ENCODE data around the gene IL4I1.

The IL4I1 gene

DNA sequence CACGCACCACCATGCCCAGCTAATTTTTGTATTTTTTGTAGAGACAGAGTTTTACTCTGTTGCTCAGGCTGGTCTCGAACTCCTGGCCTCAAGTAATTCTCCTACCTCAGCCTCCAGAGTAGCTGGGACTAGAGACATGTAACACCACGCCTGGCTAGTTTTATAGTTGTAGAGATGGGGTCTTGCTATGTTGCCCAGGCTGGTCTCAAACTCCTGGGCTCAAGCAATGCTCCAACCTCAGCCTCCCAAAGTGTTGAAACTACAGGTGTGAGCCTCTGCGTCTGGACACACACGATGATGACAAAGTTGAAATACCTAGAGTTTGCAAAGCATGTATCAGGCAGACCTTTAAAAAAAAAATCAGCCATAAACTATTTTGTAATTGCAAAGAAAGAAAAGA is 50.3 kb downstream of the IL4I1 start:
- no peak overlapping the region for H3K4me3 ChIP-seq (ENCODE audit: low read depth, low read length)
- no peak overlapping the region for H3K27ac ChIP-seq (ENCODE audit: low read depth, low read length)
- peaks cover 5% of the 10 kb centered on the region for H3K79me2 ChIP-seq (ENCODE audit: control insufficient read depth, insufficient read depth, low read length, unreplicated experiment)
- H2AFZ ChIP-seq (ENCODE audit: low read length, unreplicated experiment) = no peak overlapping the region
- H3K27me3 ChIP-seq (ENCODE audit: insufficient read depth, low read length) = no peaks in the 10 kb centered on the region
- peaks cover 10% of the 10 kb centered on the region for H3K4me1 ChIP-seq (ENCODE audit: control insufficient read depth, insufficient read depth, low read length, unreplicated experiment)
- no peaks in the 10 kb centered on the region for H3K36me3 ChIP-seq (ENCODE audit: insufficient read depth, low read length)

- Histone ChIP-seq H2AFZ (ENCODE audit: low read length, unreplicated experiment) (no peak overlapping the region), H3K36me3 (ENCODE audit: insufficient read depth, low read length) (no peaks in the 10 kb centered on the region), H3K27ac (ENCODE audit: low read depth, low read length) (no peak overlapping the region), H3K4me1 (ENCODE audit: control insufficient read depth, insufficient read depth, low read length, unreplicated experiment) (peaks cover 10% of the 10 kb centered on the region), H3K4me3 (ENCODE audit: low read depth, low read length) (no peak overlapping the region), H3K27me3 (ENCODE audit: insufficient read depth, low read length) (no peaks in the 10 kb centered on the region), H3K79me2 (ENCODE audit: control insufficient read depth, insufficient read depth, low read length, unreplicated experiment) (peaks cover 5% of the 10 kb centered on the region)
These were observed 51.3 kb downstream of the IL4I1 start for GRCh38 chr19:49845414-49845813.

GRCh38 chr19:49844138-49845095 is 52.3 kb downstream of the IL4I1 start:
- H3K4me1 ChIP-seq (ENCODE audit: control insufficient read depth, insufficient read depth, low read length, unreplicated experiment) = peaks cover 10% of the 10 kb centered on the region

DNA sequence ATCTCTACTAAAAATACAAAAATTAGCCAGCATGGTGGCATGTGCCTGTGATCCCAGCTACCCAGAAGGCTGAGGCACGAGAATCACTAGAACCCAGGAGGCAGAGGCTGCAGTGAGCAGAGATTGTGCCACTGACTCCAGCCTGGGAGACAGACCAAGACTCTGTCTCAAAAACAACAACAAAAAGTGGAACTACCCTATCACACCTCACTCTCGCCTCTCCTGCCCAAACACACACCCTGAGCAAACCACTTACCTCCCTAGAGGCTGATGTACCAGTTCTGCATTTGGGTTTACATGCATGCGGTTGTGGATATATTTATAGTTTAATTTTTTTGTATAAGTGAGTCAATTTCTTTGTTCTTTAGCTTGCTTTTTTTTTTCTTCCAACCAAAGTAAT is 53.4 kb downstream of the IL4I1 start:
- H3K4me1 ChIP-seq (ENCODE audit: control insufficient read depth, insufficient read depth, low read length, unreplicated experiment) = peaks cover 5% of the 10 kb centered on the region
- H3K4me3 ChIP-seq (ENCODE audit: low read depth, low read length) = no peak overlapping the region
- H3K27me3 ChIP-seq (ENCODE audit: insufficient read depth, low read length) = no peaks in the 10 kb centered on the region
- H3K36me3 ChIP-seq (ENCODE audit: insufficient read depth, low read length) = no peaks in the 10 kb centered on the region
- H3K27ac ChIP-seq (ENCODE audit: low read depth, low read length) = no peak overlapping the region
- H3K79me2 ChIP-seq (ENCODE audit: control insufficient read depth, insufficient read depth, low read length, unreplicated experiment) = no peaks in the 10 kb centered on the region
- H2AFZ ChIP-seq (ENCODE audit: low read length, unreplicated experiment) = no peak overlapping the region

More at GRCh38 chr19:49844138-49845095, 52.3 kb downstream of the IL4I1 start:
- no peaks in the 10 kb centered on the region for H3K36me3 ChIP-seq (ENCODE audit: insufficient read depth, low read length)
- no peak overlapping the region for H3K4me3 ChIP-seq (ENCODE audit: low read depth, low read length)
- no peaks in the 10 kb centered on the region for H3K79me2 ChIP-seq (ENCODE audit: control insufficient read depth, insufficient read depth, low read length, unreplicated experiment)
- no peak overlapping the region for H3K27ac ChIP-seq (ENCODE audit: low read depth, low read length)
- H3K27me3 ChIP-seq (ENCODE audit: insufficient read depth, low read length) = no peaks in the 10 kb centered on the region
- H2AFZ ChIP-seq (ENCODE audit: low read length, unreplicated experiment) = no peak overlapping the region

GRCh38 chr19:49840736-49841249 is 55.9 kb downstream of the IL4I1 start:
- no peak overlapping the region for H3K27ac ChIP-seq (ENCODE audit: low read depth, low read length)
- no peaks in the 10 kb centered on the region for H3K27me3 ChIP-seq (ENCODE audit: insufficient read depth, low read length)
- no peaks in the 10 kb centered on the region for H3K79me2 ChIP-seq (ENCODE audit: control insufficient read depth, insufficient read depth, low read length, unreplicated experiment)
- no peaks in the 10 kb centered on the region for H3K4me1 ChIP-seq (ENCODE audit: control insufficient read depth, insufficient read depth, low read length, unreplicated experiment)
- no peak overlapping the region for H2AFZ ChIP-seq (ENCODE audit: low read length, unreplicated experiment)
- H3K4me3 ChIP-seq (ENCODE audit: low read depth, low read length) = no peak overlapping the region
- no peaks in the 10 kb centered on the region for H3K36me3 ChIP-seq (ENCODE audit: insufficient read depth, low read length)

- no peaks in the 10 kb centered on the region for H3K79me2 ChIP-seq (ENCODE audit: control insufficient read depth, insufficient read depth, low read length, unreplicated experiment)
- no peaks in the 10 kb centered on the region for H3K4me1 ChIP-seq (ENCODE audit: control insufficient read depth, insufficient read depth, low read length, unreplicated experiment)
- H3K27ac ChIP-seq (ENCODE audit: low read depth, low read length) = no peak overlapping the region
- no peaks in the 10 kb centered on the region for H3K27me3 ChIP-seq (ENCODE audit: insufficient read depth, low read length)
- no peak overlapping the region for H2AFZ ChIP-seq (ENCODE audit: low read length, unreplicated experiment)
- no peak overlapping the region for H3K4me3 ChIP-seq (ENCODE audit: low read depth, low read length)
- H3K36me3 ChIP-seq (ENCODE audit: insufficient read depth, low read length) = no peaks in the 10 kb centered on the region
These were observed 56.4 kb downstream of the IL4I1 start for GRCh38 chr19:49840321-49840720.

GRCh38 chr19:49839713-49840112 is 57.0 kb downstream of the IL4I1 start:
- Histone ChIP-seq H3K79me2 (ENCODE audit: control insufficient read depth, insufficient read depth, low read length, unreplicated experiment) (no peaks in the 10 kb centered on the region), H3K27ac (ENCODE audit: low read depth, low read length) (no peak overlapping the region), H3K4me3 (ENCODE audit: low read depth, low read length) (no peak overlapping the region), H3K36me3 (ENCODE audit: insufficient read depth, low read length) (no peaks in the 10 kb centered on the region), H3K4me1 (ENCODE audit: control insufficient read depth, insufficient read depth, low read length, unreplicated experiment) (no peaks in the 10 kb centered on the region), H3K27me3 (ENCODE audit: insufficient read depth, low read length) (no peaks in the 10 kb centered on the region), H2AFZ (ENCODE audit: low read length, unreplicated experiment) (no peak overlapping the region)
